Islet of Langerhans (tissue), 1 donor: ENCODE measurements around the gene B4GALT2.

Experiments
- FAIRE-seq: peaks from one replicate; lab custom pipeline; 2011; peaks lifted over from hg19 to GRCh38; lab: Jason Lieb, UNC

Gene B4GALT2

GRCh38 chr1:44031252-44032169 is 52.5 kb downstream of the B4GALT2 start, which contains the start of gene SLC6A9:
SLC6A9 (minus strand) TSS chr1:44031462; CDS start chr1:44024277, 7,185 bp downstream.
- no peak for FAIRE-seq

- FAIRE-seq, result no peak
These were observed 53.3 kb downstream of the B4GALT2 start for GRCh38 chr1:44032170-44032790.

- no peak for FAIRE-seq
These were observed 54.1 kb downstream of the B4GALT2 start for GRCh38 chr1:44033041-44033575.

DNA sequence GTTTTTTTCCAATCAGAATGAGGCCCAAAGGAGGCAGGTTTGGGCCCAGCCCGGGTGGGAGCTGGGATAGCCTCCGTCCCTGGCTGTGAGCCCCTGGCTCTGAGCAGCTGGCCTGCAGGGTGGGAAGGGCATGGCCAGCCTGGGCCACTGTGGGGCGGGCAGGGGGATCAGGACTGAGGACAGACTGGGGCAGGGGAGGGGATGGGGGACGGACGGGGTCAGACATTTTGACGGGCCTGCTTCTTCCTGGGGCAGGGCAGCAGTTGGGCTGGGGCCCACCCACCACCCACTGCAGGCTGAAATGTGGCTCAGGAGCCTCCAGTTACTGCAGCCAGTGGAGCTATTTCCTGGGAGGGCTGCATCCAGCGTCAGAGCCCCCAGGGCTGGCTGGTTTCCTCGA is 54.7 kb downstream of the B4GALT2 start:
- FAIRE-seq, result no peak

DNA sequence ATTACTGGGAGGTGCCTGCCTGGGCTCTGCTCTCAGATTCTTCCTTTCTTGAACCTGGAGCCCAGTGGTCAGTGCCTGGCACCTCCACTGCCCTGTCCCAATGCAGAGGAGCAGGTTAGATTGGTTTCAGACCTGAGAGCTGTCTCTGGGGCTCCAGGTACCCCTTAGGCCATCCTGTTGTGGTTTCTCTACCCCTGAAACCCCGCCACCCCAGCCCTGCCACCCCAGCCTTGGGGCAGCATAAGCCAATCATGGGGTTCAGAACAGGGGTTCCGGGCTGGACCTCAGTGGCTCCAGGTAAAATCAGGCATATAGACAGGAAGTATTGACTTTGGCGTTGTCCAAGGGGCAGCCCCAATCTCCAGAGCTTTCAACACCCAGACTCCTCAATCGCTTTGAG is 55.4 kb downstream of the B4GALT2 start:
- no peak for FAIRE-seq

GRCh38 chr1:44034976-44035716 is 56.1 kb downstream of the B4GALT2 start:
- no peak for FAIRE-seq

DNA sequence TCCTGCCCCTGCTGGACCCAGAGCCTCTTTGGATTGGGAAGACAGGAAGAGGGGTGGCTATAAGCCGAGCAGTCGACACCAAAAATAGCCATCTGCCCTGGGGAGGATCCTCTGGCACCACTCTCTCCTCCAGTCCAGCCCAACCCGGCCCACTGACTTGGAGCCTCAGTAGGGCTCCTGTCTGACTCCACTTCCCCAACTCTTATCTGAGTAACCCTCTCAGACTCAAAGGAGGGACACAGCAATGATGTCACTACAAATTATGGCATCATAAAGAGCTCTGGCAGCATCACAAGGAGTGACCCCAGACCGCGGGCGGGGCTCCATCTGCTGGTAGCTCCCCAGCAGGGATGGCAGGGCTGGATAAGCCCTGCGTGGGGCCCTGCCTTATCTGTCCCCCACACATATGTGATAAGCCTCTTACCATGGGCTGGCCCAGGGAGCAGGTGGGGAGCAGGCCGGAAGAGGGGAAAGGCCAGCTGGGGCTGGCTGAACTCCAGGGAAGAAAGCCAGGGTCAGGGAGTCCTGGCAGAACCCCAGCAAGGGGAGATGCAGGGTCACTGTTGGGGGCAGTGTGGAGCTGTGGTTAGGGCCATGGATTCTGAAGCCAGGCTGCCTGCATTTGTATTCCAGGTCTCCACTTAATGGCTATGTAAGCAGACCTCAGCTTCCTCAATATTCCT is 56.9 kb downstream of the B4GALT2 start:
- no peak for FAIRE-seq

GRCh38 chr1:44036409-44037139 is 57.6 kb downstream of the B4GALT2 start:
- FAIRE-seq, result peak; percentile 51

- no peak for FAIRE-seq
These were observed 58.1 kb downstream of the B4GALT2 start for GRCh38 chr1:44037154-44037553.

GRCh38 chr1:44038876-44039657 is 60.1 kb downstream of the B4GALT2 start:
- FAIRE-seq, result no peak

GRCh38 chr1:44040418-44040817 is 61.4 kb downstream of the B4GALT2 start:
- no peak for FAIRE-seq
